Measurements from ENCODE around the gene DHRS7C. TPM values are rescaled to one million over a fixed set of nuclear protein-coding genes. Genes with fewer than 3 reads are reported as not detected.

Gene DHRS7C
- total RNA-seq, 2 experiments from 2014 or later = not detected

DNA sequence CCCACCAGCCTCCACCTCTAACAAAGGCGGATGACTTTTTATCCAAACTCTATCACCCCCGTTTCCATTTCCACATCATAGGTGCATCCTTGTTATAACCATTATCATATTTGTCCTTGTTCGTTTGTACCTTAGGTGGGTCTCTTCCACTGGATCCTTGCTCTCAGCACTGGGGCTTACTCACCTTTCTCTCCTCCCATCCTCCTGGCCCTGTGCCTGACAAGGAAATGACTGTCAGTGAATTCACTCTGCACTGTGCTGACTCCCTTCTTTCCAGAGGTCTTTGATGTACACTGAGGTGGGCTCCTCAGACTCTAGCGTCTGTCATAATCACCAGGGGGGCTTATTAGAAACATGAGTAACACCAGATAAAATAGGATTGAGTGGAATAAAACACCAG is 27.4 kb upstream of the DHRS7C start:
- CTCF ChIA-PET = no interaction called here
- Mint-ChIP-seq H3K4me3 (no peak overlapping the region), H3K36me3 (no peaks in the 10 kb centered on the region), H3K27me3 (no peaks in the 10 kb centered on the region), H3K9me3 (ENCODE audit: low read depth) (peaks cover 10% of the 10 kb centered on the region), H3K27ac (no peak overlapping the region), H3K4me1 (no peaks in the 10 kb centered on the region)
- DNase-seq (no peak), ATAC-seq (no peak)

DNA sequence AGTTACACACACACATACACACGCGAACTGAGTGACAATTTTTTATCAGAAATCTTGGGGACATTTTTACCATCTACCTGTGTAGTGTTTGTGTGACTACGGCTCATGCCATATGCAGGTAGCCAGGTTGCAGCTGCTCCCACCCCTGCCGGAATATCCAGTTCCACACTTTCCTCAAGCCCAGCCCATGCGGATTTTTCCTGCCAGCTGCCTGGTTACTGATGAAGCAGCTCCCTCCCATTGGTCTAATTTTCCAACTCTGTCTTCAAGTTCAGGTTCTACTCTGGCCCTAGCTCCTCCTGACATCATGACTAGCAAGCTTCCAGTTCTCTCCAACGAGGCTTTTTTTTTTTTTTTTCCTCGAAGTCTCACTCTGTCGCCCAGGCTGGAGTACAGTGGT is 25.7 kb upstream of the DHRS7C start:
- Mint-ChIP-seq H3K27me3 (no peaks in the 10 kb centered on the region), H3K27ac (no peak overlapping the region), H3K9me3 (ENCODE audit: low read depth) (peaks cover 6% of the 10 kb centered on the region), H3K4me1 (no peaks in the 10 kb centered on the region), H3K36me3 (no peaks in the 10 kb centered on the region), H3K4me3 (no peak overlapping the region)
- CTCF ChIA-PET = no interaction called here
- DNase-seq (no peak), ATAC-seq (no peak)

DNA sequence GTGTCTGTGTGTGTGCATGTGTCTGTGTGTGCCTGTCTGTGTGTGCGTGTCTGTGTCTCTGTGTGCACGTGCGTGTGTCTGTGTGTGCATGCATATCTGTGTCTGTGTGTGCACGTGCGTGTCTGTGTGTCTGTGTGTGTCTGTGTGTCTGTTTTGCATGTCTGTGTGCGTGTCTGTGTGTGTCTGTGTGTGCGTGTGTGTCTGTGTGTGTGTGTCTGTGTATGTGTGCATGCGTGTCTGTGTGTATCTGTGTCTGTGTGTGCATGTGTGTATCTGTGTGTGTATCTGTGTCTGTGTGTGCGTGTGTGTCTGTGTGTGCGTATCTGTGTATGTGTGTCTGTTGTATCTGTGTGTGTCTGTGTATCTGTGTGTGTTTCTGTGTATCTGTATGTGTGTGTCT is 25.1 kb upstream of the DHRS7C start:
- Mint-ChIP-seq H3K4me3 (no peak overlapping the region), H3K27ac (no peak overlapping the region), H3K36me3 (no peaks in the 10 kb centered on the region), H3K4me1 (no peaks in the 10 kb centered on the region), H3K9me3 (ENCODE audit: low read depth) (peaks cover 6% of the 10 kb centered on the region), H3K27me3 (no peaks in the 10 kb centered on the region)
- DNase-seq (no peak), ATAC-seq (no peak)
- CTCF ChIA-PET = no interaction called here

DNA sequence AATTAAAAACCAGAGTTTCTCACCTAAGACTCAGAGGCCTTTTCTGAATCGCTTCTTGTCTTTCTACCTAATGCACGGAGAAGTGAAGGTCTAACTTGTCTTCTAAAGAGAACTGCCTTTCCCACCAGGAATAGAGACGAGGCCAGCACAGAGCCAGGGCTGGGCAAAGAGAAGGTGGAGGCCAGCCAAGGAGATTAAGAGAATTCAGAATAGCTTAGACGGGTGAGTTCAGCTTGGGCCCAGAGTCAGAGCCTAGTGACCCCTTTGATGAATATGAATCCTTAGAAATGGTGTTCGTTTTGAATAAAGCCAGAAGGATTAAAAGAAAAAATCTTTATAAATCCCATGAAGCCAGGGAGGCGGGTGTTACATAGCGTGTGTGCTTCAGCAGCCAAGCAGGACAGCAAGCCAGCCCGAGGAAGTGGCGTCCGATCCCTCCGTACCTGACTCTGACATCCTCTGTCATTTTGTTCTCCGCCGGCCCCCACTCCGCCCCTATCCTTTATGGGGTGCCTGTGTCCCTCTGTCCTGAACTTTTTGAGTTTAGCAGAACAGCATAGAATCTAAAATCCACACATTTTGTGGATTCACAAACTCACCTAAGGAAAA is 23.0 kb upstream of the DHRS7C start:
- ATAC-seq (no peak), DNase-seq (no peak)
- H3K27me3 Mint-ChIP-seq = no peaks in the 10 kb centered on the region
- H3K4me3 Mint-ChIP-seq = no peak overlapping the region
- H3K36me3 Mint-ChIP-seq = no peaks in the 10 kb centered on the region
- no peaks in the 10 kb centered on the region for H3K4me1 Mint-ChIP-seq
- peaks cover 6% of the 10 kb centered on the region for H3K9me3 Mint-ChIP-seq (ENCODE audit: low read depth)
- CTCF ChIA-PET = no interaction called here
- H3K27ac Mint-ChIP-seq = no peak overlapping the region

DNA sequence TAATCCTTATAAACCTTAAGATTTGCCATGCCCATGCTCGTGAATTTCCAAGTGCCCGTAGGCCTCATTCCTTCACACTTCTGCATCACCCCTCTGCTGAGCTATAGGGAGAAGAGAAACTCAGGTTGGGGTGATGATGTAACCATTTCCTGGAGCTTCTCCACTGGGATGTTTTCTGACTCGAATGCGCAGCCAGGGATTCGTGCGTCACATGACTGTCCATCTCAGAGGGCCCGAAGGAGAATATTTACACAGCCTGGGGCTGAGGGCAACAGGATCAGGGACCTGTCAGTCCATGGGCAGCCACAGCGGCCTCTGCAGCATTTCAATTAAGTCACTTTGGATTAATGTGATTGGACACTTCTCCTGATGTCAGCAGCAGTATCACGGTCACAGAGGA is 21.8 kb upstream of the DHRS7C start:
- Mint-ChIP-seq H3K4me3 (no peak overlapping the region), H3K27ac (no peak overlapping the region), H3K4me1 (no peaks in the 10 kb centered on the region), H3K27me3 (no peaks in the 10 kb centered on the region), H3K36me3 (no peaks in the 10 kb centered on the region), H3K9me3 (ENCODE audit: low read depth) (peaks cover 6% of the 10 kb centered on the region)
- DNase-seq (no peak), ATAC-seq (no peak)
- CTCF ChIA-PET = no interaction called here

DNA sequence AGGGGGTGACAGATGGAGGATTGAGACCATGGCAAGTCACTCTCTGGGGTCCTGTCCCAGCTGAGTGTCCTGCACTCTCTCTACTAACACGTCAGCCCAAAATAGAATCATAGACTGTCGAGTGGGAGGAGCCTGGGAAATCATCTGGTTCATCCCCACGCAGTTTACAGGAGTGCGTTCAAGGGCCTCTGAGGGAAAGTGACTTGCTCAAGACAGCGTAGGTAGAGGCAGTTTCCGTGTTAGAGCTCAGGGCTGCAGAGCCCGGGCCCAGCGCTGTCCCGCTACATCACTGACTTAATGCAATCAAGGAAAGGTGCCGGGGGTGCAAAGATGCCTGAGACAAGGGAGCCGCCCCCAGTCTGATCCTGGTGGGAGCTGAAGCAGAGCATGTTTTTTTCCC is 20.1 kb upstream of the DHRS7C start:
- Mint-ChIP-seq H3K27me3 (no peaks in the 10 kb centered on the region), H3K9me3 (ENCODE audit: low read depth) (peaks cover 5% of the 10 kb centered on the region), H3K36me3 (no peaks in the 10 kb centered on the region), H3K4me3 (no peak overlapping the region), H3K4me1 (no peaks in the 10 kb centered on the region), H3K27ac (no peak overlapping the region)
- ATAC-seq = no peak
- CTCF ChIA-PET = no interaction called here
- DNase-seq = no peak

DNA sequence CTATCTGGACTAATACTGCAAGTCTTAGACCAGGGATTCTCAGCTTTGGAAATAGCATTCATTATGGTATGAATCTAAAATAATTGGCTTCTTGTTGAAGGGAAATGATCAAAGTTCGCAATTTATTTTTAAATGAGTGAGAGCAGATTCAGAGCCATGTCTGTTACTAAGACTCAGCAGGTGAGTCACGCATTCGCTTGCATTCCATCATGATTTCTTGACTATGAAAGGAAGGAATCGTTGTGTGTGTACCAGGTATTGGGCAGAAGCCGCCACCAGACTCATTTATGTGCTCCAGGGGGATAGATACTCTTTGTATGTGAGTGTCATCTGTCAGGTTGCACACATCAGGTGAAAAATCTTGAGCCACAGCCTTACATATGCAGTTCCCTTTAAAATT is 19.7 kb upstream of the DHRS7C start:
- ATAC-seq (no peak), DNase-seq (no peak)
- Mint-ChIP-seq H3K36me3 (no peaks in the 10 kb centered on the region), H3K4me1 (no peaks in the 10 kb centered on the region), H3K27ac (no peak overlapping the region), H3K4me3 (no peak overlapping the region), H3K27me3 (no peaks in the 10 kb centered on the region), H3K9me3 (ENCODE audit: low read depth) (peaks cover under 1% of the 10 kb centered on the region)
- CTCF ChIA-PET = no interaction called here

DNA sequence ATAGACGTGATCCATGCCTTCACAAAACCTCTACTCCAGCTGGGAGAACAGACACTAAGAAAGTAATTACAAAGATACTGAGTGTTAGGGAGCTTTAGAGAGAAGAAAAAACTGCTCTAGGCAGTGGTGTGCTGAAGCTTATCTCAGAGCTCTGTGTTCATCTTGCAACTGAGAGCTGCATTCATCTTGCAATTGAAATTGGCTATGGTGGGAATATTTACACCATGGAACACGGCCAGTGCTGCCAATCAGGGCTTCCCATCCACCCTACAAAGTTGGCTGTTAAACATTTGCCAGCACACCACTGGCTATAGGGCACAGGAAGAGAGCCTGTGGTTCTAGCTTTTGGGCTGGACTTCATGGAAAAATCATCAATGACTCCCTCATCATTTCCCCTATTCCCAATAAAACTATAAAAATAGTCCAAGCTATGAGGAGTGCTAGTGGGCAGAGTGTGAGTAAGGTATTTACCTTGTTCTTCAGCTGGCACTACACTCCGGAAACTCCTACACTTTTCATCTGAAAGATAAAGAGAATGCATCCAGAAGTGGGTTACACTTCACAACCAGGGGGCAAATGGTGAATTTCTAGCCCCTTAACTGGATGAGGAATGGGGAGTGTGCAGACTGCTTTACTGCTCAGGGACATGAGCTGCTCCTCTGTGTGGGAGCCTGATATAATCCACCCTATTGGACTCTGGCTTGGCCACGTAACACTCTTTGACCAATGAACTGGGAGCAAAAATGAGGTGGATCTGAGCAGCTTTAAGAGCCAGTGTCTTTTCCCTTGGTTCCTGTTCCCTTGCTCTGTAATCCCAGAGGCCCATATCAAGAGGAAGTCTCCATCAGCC is 18.9 kb upstream of the DHRS7C start:
- no peak for ATAC-seq
- Mint-ChIP-seq H3K4me3 (no peak overlapping the region), H3K27ac (no peak overlapping the region), H3K36me3 (no peaks in the 10 kb centered on the region), H3K4me1 (no peaks in the 10 kb centered on the region), H3K9me3 (ENCODE audit: low read depth) (no peaks in the 10 kb centered on the region), H3K27me3 (no peaks in the 10 kb centered on the region)
- CTCF ChIA-PET = no interaction called here
- DNase-seq = no peak

DNA sequence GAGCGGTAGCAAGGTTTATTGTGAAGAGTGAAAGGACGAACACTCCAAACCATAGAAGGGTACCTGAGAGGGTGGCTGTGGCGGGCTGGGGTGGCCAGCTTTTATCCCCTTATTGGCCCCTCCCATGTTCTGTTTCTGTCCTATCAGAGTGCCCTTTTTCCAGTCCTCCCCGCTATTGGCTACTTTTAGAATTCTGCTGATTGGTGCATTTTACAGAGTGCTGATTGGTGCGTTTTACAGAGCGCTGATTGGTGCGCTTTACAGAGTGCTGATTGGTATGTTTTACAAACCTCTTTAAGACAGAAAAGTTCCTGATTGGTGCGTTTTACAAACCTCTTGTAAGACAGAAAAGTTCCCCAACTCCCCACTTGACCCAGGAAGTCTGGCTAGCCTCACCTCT is 18.0 kb upstream of the DHRS7C start:
- no peaks in the 10 kb centered on the region for H3K4me1 Mint-ChIP-seq
- no peaks in the 10 kb centered on the region for H3K9me3 Mint-ChIP-seq (ENCODE audit: low read depth)
- H3K36me3 Mint-ChIP-seq = no peaks in the 10 kb centered on the region
- DNase-seq = no peak
- CTCF ChIA-PET = no interaction called here
- H3K27me3 Mint-ChIP-seq = no peaks in the 10 kb centered on the region
- no peak for ATAC-seq
- no peak overlapping the region for H3K27ac Mint-ChIP-seq
- no peak overlapping the region for H3K4me3 Mint-ChIP-seq

DNA sequence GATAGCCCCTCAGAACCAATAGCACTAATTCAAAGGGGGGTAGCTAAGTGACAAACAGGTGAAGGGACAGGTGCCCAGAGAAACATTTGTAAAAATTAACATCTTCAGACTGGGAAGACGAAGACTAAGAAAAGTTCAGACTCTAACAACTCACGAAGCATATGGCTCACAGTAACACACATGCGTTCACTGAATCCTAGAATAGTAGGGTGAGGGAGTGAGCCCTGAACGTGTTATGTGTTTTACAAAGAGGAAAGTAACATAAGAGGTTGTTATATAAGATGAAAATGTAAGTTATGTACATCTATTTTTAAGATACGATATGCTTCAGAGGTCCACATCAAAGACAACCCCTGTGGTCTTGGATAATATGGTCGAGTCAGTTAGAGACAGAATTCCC is 15.3 kb upstream of the DHRS7C start:
- H3K27me3 Mint-ChIP-seq = peaks cover 2% of the 10 kb centered on the region
- H3K4me1 Mint-ChIP-seq = no peaks in the 10 kb centered on the region
- no peak overlapping the region for H3K4me3 Mint-ChIP-seq
- ATAC-seq (no peak), DNase-seq (no peak)
- CTCF ChIA-PET = no interaction called here
- H3K9me3 Mint-ChIP-seq (ENCODE audit: low read depth) = no peaks in the 10 kb centered on the region
- H3K36me3 Mint-ChIP-seq = no peaks in the 10 kb centered on the region
- no peak overlapping the region for H3K27ac Mint-ChIP-seq

DNA sequence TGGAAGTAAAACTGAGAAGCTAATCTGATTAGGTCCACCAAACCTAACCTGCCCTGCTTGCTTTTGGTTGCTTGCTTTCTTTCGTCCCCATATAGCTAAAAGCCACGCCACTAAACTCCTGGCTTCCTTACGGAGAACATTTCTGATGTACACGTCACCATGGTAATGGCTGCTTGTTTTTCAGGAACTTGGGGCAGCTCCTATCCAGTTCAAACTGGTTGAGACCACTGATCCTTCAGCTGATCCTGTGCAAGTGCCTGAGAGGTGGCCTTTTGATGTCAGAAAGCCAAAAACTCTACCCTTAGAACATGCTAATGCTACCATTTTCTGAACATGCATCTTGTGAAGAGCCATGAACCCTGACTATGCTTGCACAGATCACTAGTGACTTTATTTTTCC is 14.4 kb upstream of the DHRS7C start:
- Mint-ChIP-seq H3K36me3 (no peaks in the 10 kb centered on the region), H3K4me1 (no peaks in the 10 kb centered on the region), H3K4me3 (no peak overlapping the region), H3K9me3 (ENCODE audit: low read depth) (no peaks in the 10 kb centered on the region), H3K27ac (no peak overlapping the region), H3K27me3 (peaks cover 2% of the 10 kb centered on the region)
- no peak for ATAC-seq
- no peak for DNase-seq
- CTCF ChIA-PET = no interaction called here

DNA sequence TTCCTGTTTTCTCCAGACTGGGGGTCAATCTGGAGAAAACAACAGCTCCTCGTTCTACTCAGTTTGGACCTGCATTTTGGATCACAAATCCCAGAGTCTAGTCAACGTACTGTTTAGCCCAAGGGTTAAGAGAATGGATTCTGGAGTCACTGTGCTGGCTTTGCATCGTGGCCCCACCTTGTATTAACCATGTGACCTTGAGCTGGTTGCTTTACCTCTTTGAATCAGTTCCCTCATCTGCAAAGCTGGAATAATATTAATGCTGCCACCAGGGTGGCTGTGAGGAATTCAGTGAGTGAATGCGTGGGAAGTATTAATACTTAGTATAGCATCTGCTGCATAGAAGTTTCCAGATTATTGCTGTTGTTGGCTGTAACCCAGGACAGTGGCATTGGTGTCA is 11.3 kb upstream of the DHRS7C start:
- no peak for DNase-seq
- ATAC-seq = no peak
- no peak overlapping the region for H3K4me3 Mint-ChIP-seq
- CTCF ChIA-PET = no interaction called here
- no peak overlapping the region for H3K27ac Mint-ChIP-seq
- no peaks in the 10 kb centered on the region for H3K36me3 Mint-ChIP-seq
- no peaks in the 10 kb centered on the region for H3K9me3 Mint-ChIP-seq (ENCODE audit: low read depth)
- peaks cover 2% of the 10 kb centered on the region for H3K27me3 Mint-ChIP-seq
- no peaks in the 10 kb centered on the region for H3K4me1 Mint-ChIP-seq

DNA sequence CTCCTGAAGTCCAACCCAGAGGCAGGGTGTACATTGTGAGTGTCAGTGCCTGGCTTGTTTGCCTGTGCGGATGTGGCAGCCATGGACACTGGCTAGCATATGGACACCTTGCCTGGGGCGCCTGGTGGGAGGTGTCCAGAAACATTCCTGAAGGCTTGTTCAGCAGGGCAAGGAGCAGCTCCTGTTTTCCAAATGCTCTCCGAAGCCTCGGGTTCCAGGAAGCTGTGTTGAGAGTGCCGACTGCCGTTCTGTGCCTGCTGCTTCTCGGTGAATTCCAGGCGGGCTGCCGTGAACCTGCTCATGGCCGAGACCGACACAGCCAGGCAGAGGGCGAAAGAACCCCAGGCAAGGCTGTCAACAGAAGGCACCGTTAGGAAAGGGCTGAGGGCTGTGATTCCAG is 10.9 kb upstream of the DHRS7C start:
- CTCF ChIA-PET = no interaction called here
- H3K27ac Mint-ChIP-seq = no peak overlapping the region
- H3K36me3 Mint-ChIP-seq = no peaks in the 10 kb centered on the region
- peaks cover 2% of the 10 kb centered on the region for H3K27me3 Mint-ChIP-seq
- no peak overlapping the region for H3K4me3 Mint-ChIP-seq
- H3K4me1 Mint-ChIP-seq = no peaks in the 10 kb centered on the region
- DNase-seq = no peak
- ATAC-seq = no peak
- H3K9me3 Mint-ChIP-seq (ENCODE audit: low read depth) = no peaks in the 10 kb centered on the region

DNA sequence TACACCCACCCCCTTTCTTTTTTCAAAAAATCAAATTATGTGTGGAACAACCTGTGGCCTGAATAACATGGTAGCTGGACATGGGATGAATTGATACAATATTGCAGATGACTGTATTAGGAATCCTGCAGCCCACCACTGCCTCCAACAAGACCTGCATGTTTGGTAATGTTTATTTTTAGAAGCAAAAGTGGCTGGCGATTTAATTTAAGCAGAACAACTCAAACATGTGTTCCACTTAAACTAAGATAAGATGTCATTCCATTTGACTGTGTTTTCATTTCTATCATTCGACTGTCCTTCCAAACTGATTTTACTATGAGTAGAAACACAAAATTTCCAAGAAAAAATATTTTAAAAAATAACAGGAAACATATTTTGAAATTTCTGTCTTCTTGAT is 10.1 kb upstream of the DHRS7C start:
- CTCF ChIA-PET = no interaction called here
- Mint-ChIP-seq H3K9me3 (ENCODE audit: low read depth) (no peaks in the 10 kb centered on the region), H3K4me1 (no peaks in the 10 kb centered on the region), H3K27me3 (peaks cover 2% of the 10 kb centered on the region), H3K4me3 (no peak overlapping the region), H3K36me3 (no peaks in the 10 kb centered on the region), H3K27ac (no peak overlapping the region)
- ATAC-seq = no peak
- no peak for DNase-seq
